K562 (cell line): Measurements from ENCODE around the gene EPS8L1. TPM values are rescaled to one million over a fixed set of nuclear protein-coding genes. Genes with fewer than 3 reads are reported as not detected.
A peak's percentile ranks its signal among the peaks of the same experiment; 100 is the strongest.

Source experiments
- ATAC-seq: fragments of 200-7000 bp; cut with Tn5 transposase; 3 replicates; pipeline ENCODE4 v1.9.1; 2020; ENCODE audit warnings: moderate library complexity
- BruUV-seq: library from RNA; stranded (reverse); fragments of 400-500 nt; replicated peaks from 2 replicates; lab custom pipeline; 2021; lab: Mats Ljungman, UMichigan
- CTCF ChIA-PET: fragments of 300-600 bp; formaldehyde crosslinking; extraction: SDS; loops from one replicate; lab custom pipeline; 2021; ENCODE audit warnings: low intra/inter-chr PET ratio; lab: Yijun Ruan, JAX
- POLR2A ChIA-PET: fragments of 300-600, 350-650 bp; sonication (Branson Sonifier 250); formaldehyde crosslinking; extraction: SDS; loops from one replicate; lab custom pipeline; 2021; ENCODE audit warnings: antibody characterized with exemption, inconsistent platforms; lab: Yijun Ruan, JAX
- DNase-seq, 4 experiments: peaks; one replicate each; pipeline versions ENCODE4 v3.0.0 to v3.0.0-alpha.2; 2011 to 2018; ENCODE audit warnings: low spot score in 3 of 4, mixed read lengths in 3 of 4; ENCODE audit errors: extremely low read depth in 1 of 4
- FAIRE-seq: peaks from 2 replicates; lab custom pipeline; 2011; peaks lifted over from hg19 to GRCh38; lab: Jason Lieb, UNC
- H2AFZ ChIP-seq: 2 replicates; pipeline ENCODE4 v1.6.0; 2011; ENCODE audit warnings: low read depth, low read length, control low read depth, inconsistent platforms
- H3K27ac ChIP-seq: fragments of 200-600 bp; 3 replicates; pipeline ENCODE4 v1.8.0; 2011; ENCODE audit warnings: low read depth, mild to moderate bottlenecking, control low read depth, inconsistent platforms, low read length, moderate library complexity, mixed read lengths; ENCODE audit errors: extremely low read depth
- H3K27me3 ChIP-seq, 2 experiments: fragments of 300-600 bp in 1 of 2; 2 replicates in 1 of 2; 3 replicates in 1 of 2; pipeline versions ENCODE4 v1.6.0 to v1.8.0; 2011; ENCODE audit warnings: inconsistent platforms in 2 of 2, low read length in 2 of 2, mild to moderate bottlenecking in 1 of 2, mixed read lengths in 1 of 2, moderate library complexity in 1 of 2; ENCODE audit not compliant: control insufficient read depth in 2 of 2, insufficient read depth in 2 of 2
- H3K36me3 ChIP-seq: fragments of 300-600 bp; 3 replicates; pipeline ENCODE4 v1.8.0; 2011; ENCODE audit warnings: mild to moderate bottlenecking, low read length, inconsistent platforms; ENCODE audit not compliant: control insufficient read depth, insufficient read depth
- H3K4me1 ChIP-seq, 2 experiments: fragments of 200-600 bp in 1 of 2; replicated peaks in 1 of 2; 2 replicates in 1 of 2; 3 replicates in 1 of 2; pipeline versions ENCODE4 v1.5.1 to v1.8.0; 2011; ENCODE audit warnings: inconsistent platforms in 2 of 2, low read length in 2 of 2, mild to moderate bottlenecking in 1 of 2, mixed read lengths in 1 of 2, moderate library complexity in 1 of 2; ENCODE audit not compliant: control insufficient read depth in 2 of 2, insufficient read depth in 2 of 2
- H3K4me2 ChIP-seq: 2 replicates; pipeline ENCODE4 v1.6.1; 2011; ENCODE audit warnings: low read length, control low read depth, inconsistent platforms, mixed read lengths; ENCODE audit not compliant: insufficient read depth
- H3K4me3 ChIP-seq: fragments of 200-600 bp; sonication (generic), shearing (Covaris generic); 2 replicates; pipeline ENCODE4 v1.5.1; 2016; ENCODE audit warnings: control low read depth, inconsistent platforms
- H3K79me2 ChIP-seq: fragments of 200-600 bp; 3 replicates; pipeline ENCODE4 v1.8.0; 2011; ENCODE audit warnings: low read length, inconsistent platforms; ENCODE audit not compliant: control insufficient read depth, insufficient read depth
- H3K9ac ChIP-seq, 2 experiments: 2 replicates each; pipeline versions ENCODE4 v1.6.0 to v1.6.1; 2011; ENCODE audit warnings: low read depth in 2 of 2, low read length in 2 of 2, control low read depth in 1 of 2, inconsistent platforms in 1 of 2, mild to moderate bottlenecking in 1 of 2, mixed read lengths in 1 of 2; ENCODE audit not compliant: insufficient read depth in 1 of 2
- H3K9me1 ChIP-seq: one replicate; pipeline ENCODE4 v1.6.0; 2011; ENCODE audit warnings: inconsistent platforms, mild to moderate bottlenecking, low read length, moderate library complexity; ENCODE audit not compliant: control insufficient read depth, insufficient read depth
- H3K9me3 ChIP-seq: replicated peaks from 2 replicates; pipeline ENCODE4 v1.5.1; 2011; ENCODE audit warnings: low read depth, low read length, inconsistent platforms; ENCODE audit not compliant: control insufficient read depth, insufficient read depth
- H4K20me1 ChIP-seq: replicated peaks from 2 replicates; pipeline ENCODE4 v1.6.1; 2011; ENCODE audit warnings: low read length, inconsistent platforms, mixed read lengths; ENCODE audit not compliant: control insufficient read depth, insufficient read depth
- ASH1L ChIP-seq: fragments of 450-650 bp; IDR thresholded peaks from 2 replicates; pipeline ENCODE4 v1.6.1; 2018; ENCODE audit warnings: borderline replicate concordance, mild to moderate bottlenecking, low read depth; ENCODE audit not compliant: partially characterized antibody
- DPF2 ChIP-seq: fragments of 450-650 bp; IDR thresholded peaks from 2 replicates; pipeline ENCODE4 v1.6.1; 2016
- ETV1 ChIP-seq: fragments of 450-650 bp; conservative IDR thresholded peaks from 2 replicates; pipeline ENCODE4 v1.6.1; 2016; ENCODE audit warnings: missing genetic modification characterization, control low read depth, low read depth, missing compliant biosample characterization
- HDAC2 ChIP-seq: fragments of 450-650 bp; IDR thresholded peaks from 2 replicates; pipeline ENCODE4 v1.6.1; 2016; ENCODE audit warnings: mild to moderate bottlenecking
- KAT2B ChIP-seq: IDR thresholded peaks from one replicate; pipeline ENCODE4 v1.6.1; 2012; ENCODE audit warnings: low read depth, mild to moderate bottlenecking, control low read depth, inconsistent platforms, low read length, moderate library complexity
- KDM2B ChIP-seq: fragments of 250-450 bp; sonication (Bioruptor Pico); IDR thresholded peaks from 2 replicates; pipeline ENCODE4 v1.8.0; 2021; ENCODE audit warnings: mild to moderate bottlenecking, moderate library complexity
- KLF13 ChIP-seq: fragments of 450-650 bp; IDR thresholded peaks from 2 replicates; pipeline ENCODE4 v1.6.1; 2016; ENCODE audit warnings: missing genetic modification characterization, low read depth, mild to moderate bottlenecking, missing compliant biosample characterization, moderate library complexity, borderline replicate concordance
- MAZ ChIP-seq, 2 experiments: fragments of 450-650 bp in 1 of 2; sonication (generic) in 1 of 2; formaldehyde crosslinking; IDR thresholded peaks in 1 of 2; conservative IDR thresholded peaks in 1 of 2; 2 replicates each; pipeline versions ENCODE4 v1.4.0 to v1.5.0; 2020; ENCODE audit warnings: mild to moderate bottlenecking in 1 of 2, missing genetic modification reagents in 1 of 2
- NCOR1 ChIP-seq: fragments of 450-650 bp; IDR thresholded peaks from 2 replicates; pipeline ENCODE4 v1.6.1; 2016; ENCODE audit warnings: mild to moderate bottlenecking, moderate library complexity
- NR2C1 ChIP-seq, 2 experiments: fragments of 450-650 bp; IDR thresholded peaks; 2 replicates each; pipeline ENCODE4 v1.6.1; 2017; ENCODE audit warnings: mild to moderate bottlenecking in 2 of 2, antibody characterized with exemption in 1 of 2, inconsistent platforms in 1 of 2, missing compliant biosample characterization in 1 of 2, missing genetic modification characterization in 1 of 2
- SAP30 ChIP-seq: fragments of 200-600 bp; sonication (generic); IDR thresholded peaks from 2 replicates; pipeline ENCODE4 v1.6.1; 2012; ENCODE audit warnings: borderline replicate concordance, low read depth, mild to moderate bottlenecking, moderate library complexity, low read length, control low read depth, inconsistent platforms; ENCODE audit not compliant: insufficient read depth, poor library complexity, severe bottlenecking
- SIX5 ChIP-seq, 2 experiments: IDR thresholded peaks; 2 replicates each; pipeline ENCODE4 v1.6.1; 2011; ENCODE audit warnings: low read length in 2 of 2, borderline replicate concordance in 1 of 2, low read depth in 1 of 2, mild to moderate bottlenecking in 1 of 2, moderate library complexity in 1 of 2; ENCODE audit not compliant: insufficient read depth in 1 of 2
- SMARCA4 ChIP-seq: fragments of 450-650 bp; IDR thresholded peaks from 2 replicates; pipeline ENCODE4 v1.6.1; 2016
- SMARCB1 ChIP-seq: IDR thresholded peaks from 2 replicates; pipeline ENCODE4 v1.6.1; 2011; ENCODE audit warnings: improper control_type of control experiment, low read depth; ENCODE audit not compliant: insufficient read length
- ZNF311 ChIP-seq: fragments of 250-450 bp; sonication (Bioruptor Pico); IDR thresholded peaks from 2 replicates; pipeline ENCODE4 v1.4.0; 2020; ENCODE audit warnings: mild to moderate bottlenecking, moderate library complexity
- WGBS: fragments of 100-300 bp; shearing (Covaris generic); methylation state at CpG from one replicate; pipeline ENCODE4 v1.1.6; 2016; ENCODE audit warnings: low coverage, mixed read lengths; ENCODE audit not compliant: insufficient coverage; ENCODE audit errors: missing lambda C conversion rate; 5-methylcytosine and 5-hydroxymethylcytosine counted together
- in situ Hi-C: fragments of 300-500 bp; cut with MboI; formaldehyde crosslinking; loops from 4 replicates; pipeline ENCODE4 v1.15.0; 2018; ENCODE audit warnings: inconsistent platforms, mixed read lengths
- intact Hi-C: fragments of 100-400 bp; cut with micrococcal nuclease; formaldehyde crosslinking; loops from 2 replicates; pipeline ENCODE4 v1.14.2; 2022
- polyA plus RNA-seq, 8 experiments: library from polyadenylated mRNA; depleted of rRNA in 4 of 8; stranded (reverse) in 5 of 8; unstranded in 3 of 8; fragments of >200 nt; fragmentation: Nextera tagmentation in 2 of 8; fragmentation: Illumina TruSeq in 1 of 8; extraction: Ambion mirVana in 2 of 8; extraction: Trizol in 1 of 8; gene quantifications; 2 replicates each; pipeline versions ENCODE4 v1.2.1 to v1.2.3, GENCODE V29; 2011 to 2014; ENCODE audit warnings: inconsistent platforms in 1 of 8, missing spikeins in 1 of 8
- total RNA-seq, 7 experiments: library from RNA; depleted of rRNA in 6 of 7; stranded (reverse); fragments of >200 nt in 6 of 7; fragmentation: Illumina TruSeq in 2 of 7; extraction: Trizol in 2 of 7; gene quantifications; 2 replicates each; pipeline versions ENCODE4 v1.2.1 to v1.2.3, GENCODE V29; 2011 to 2021; ENCODE audit warnings: low replicate concordance in 1 of 7
- TF ChIP-seq, protein P1 (sequence below): fragments of 200-800 bp; sonication (Bioruptor generic); IDR thresholded peaks from 2 replicates; pipeline ENCODE4 v1.6.1; 2017; ENCODE audit warnings: missing genetic modification characterization, missing compliant biosample characterization
- TF ChIP-seq, protein P2 (sequence below): fragments of 250-450 bp; sonication (Bioruptor Pico); IDR thresholded peaks from 2 replicates; pipeline ENCODE4 v1.8.0; 2021; ENCODE audit warnings: borderline replicate concordance, mild to moderate bottlenecking, moderate library complexity; ENCODE audit not compliant: poor library complexity, severe bottlenecking
- TF ChIP-seq, protein P3 (sequence below): fragments of 250-450 bp; sonication (Bioruptor Pico); IDR thresholded peaks from 2 replicates; pipeline ENCODE4 v1.5.1; 2021; ENCODE audit warnings: mild to moderate bottlenecking

Gene EPS8L1
- total and polyA plus RNA-seq, 9 of the 15 experiments (the other 6 are each of a cell fraction or from before 2014, with no cell fraction given), result 0.35 to 22.1 (median 11.9) TPM

DNA sequence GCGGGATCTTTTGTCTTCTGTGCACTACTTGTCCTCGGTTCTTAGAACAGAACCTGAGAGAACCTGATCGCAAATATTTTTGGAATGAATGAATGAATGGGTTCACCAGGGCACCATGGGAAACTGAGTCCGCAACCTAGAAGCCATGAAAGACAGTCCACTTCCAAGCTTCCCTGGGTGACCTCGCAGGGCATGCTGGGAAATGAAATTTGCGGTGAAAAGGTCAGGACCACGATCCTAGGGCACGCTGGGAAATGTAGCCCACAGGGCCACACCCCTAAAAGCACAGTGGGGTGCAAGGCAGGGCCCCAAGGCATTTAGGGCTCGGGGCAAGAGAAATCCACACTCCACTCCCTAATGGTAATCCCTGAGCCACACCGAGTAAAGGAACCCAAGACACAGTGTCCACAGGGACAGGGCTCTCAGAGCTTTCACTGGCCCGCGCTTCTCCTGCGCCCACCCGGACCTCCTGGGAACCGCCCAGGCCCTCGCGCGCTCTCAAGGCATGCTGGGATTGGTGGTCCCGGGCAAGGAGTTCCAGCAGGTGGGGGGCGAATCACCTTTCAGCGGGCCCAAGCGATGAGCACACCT lies 42.8 kb downstream of the EPS8L1 start:
- ChIA-PET CTCF (no interaction called here), POLR2A (interaction anchor here (0.6 to 1.7 kb wide), 7 partner anchors 9 to 288 kb away, joined by 3 to 9 read pairs (median 4); partner anchors contain the start of gene UBE2S)
- H3K79me2 ChIP-seq, result peaks cover 38% of the 10 kb centered on the region
- peak overlapping the region; percentile 70 for H3K4me3 ChIP-seq
- H3K9ac ChIP-seq, result peak overlapping the region; percentile 87 to 90; a peak in 3 of 4 replicates
- ATAC-seq (peak; percentile 51), FAIRE-seq (no peak), DNase-seq (peak; percentile 62 to 87 (median 72))
- no peaks in the 10 kb centered on the region for H3K9me3 ChIP-seq
- peaks cover 21% of the 10 kb centered on the region for H4K20me1 ChIP-seq
- peaks cover 29 to 50% of the 10 kb centered on the region in 2 experiments for H3K4me1 ChIP-seq
- peaks cover 9% of the 10 kb centered on the region; the same call in 1 of the 3 replicates for H3K36me3 ChIP-seq
- peak overlapping the region; percentile 87 for H3K4me2 ChIP-seq
- in situ Hi-C loops, result no loop called here
- no TSS peak for BruUV-seq
- no peaks in the 10 kb centered on the region for H3K27me3 ChIP-seq
- peak overlapping the region; percentile 91 for H3K27ac ChIP-seq
- H3K9me1 ChIP-seq, result peaks cover 4% of the 10 kb centered on the region
- peak overlapping the region; percentile 98 for H2AFZ ChIP-seq
- intact Hi-C loops, result no loop called here
- WGBS, result 55% methylated on average over 22 of the region's 22 CpGs
- TF ChIP-seq SAP30 (peak; percentile 14), SMARCB1 (no peak), ASH1L (no peak), SIX5 (IDR thresholded peaks at IDR 0.05; ENCODE audit: borderline replicate concordance in 1 of 2, insufficient read depth in 1 of 2, low read depth in 1 of 2, low read length in 2 of 2) (peak; percentile 15 to 18; a peak in 2 of 4 replicates), KAT2B (no peak), HDAC2 (no peak), SMARCA4 (no peak), MAZ (CRISPR knock-in tag; conservative IDR thresholded peaks at IDR 0.05 in 1 of 2, IDR thresholded peaks at IDR 0.05 in 1 of 2) (peak in 1 of 2 experiments; percentile 18; a peak in 1 of 4 replicates), NR2C1 (IDR thresholded peaks at IDR 0.05) (peak; percentile 86), NR2C1 (tag; IDR thresholded peaks at IDR 0.05) (peak; percentile 93), ZNF311 (CRISPR knock-in tag) (peak; percentile 53; the same call in 1 of the 2 replicates), ETV1 (tag) (no peak), DPF2 (0 out of 2 replicates have a peak, but pooled peaks have one; percentile 8), NCOR1 (no peak), KDM2B (CRISPR knock-in tag) (no peak), KLF13 (tag) (0 out of 2 replicates have a peak, but pooled peaks have one; percentile 8)
- TF ChIP-seq, protein P1, sequence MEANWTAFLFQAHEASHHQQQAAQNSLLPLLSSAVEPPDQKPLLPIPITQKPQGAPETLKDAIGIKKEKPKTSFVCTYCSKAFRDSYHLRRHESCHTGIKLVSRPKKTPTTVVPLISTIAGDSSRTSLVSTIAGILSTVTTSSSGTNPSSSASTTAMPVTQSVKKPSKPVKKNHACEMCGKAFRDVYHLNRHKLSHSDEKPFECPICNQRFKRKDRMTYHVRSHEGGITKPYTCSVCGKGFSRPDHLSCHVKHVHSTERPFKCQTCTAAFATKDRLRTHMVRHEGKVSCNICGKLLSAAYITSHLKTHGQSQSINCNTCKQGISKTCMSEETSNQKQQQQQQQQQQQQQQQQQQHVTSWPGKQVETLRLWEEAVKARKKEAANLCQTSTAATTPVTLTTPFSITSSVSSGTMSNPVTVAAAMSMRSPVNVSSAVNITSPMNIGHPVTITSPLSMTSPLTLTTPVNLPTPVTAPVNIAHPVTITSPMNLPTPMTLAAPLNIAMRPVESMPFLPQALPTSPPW (CRISPR knock-in tag), result no peak
- TF ChIP-seq, protein P2, sequence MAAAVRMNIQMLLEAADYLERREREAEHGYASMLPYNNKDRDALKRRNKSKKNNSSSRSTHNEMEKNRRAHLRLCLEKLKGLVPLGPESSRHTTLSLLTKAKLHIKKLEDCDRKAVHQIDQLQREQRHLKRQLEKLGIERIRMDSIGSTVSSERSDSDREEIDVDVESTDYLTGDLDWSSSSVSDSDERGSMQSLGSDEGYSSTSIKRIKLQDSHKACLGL (CRISPR knock-in tag), result no peak
- TF ChIP-seq, protein P3, sequence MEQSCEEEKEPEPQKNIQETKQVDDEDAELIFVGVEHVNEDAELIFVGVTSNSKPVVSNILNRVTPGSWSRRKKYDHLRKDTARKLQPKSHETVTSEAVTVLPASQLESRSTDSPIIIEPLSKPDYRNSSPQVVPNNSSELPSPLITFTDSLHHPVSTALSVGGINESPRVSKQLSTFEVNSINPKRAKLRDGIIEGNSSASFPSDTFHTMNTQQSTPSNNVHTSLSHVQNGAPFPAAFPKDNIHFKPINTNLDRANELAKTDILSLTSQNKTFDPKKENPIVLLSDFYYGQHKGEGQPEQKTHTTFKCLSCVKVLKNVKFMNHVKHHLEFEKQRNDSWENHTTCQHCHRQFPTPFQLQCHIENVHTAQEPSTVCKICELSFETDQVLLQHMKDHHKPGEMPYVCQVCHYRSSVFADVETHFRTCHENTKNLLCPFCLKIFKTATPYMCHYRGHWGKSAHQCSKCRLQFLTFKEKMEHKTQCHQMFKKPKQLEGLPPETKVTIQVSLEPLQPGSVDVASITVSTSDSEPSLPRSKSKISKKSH, result no peak
